Gastrocnemius medialis (tissue), 4 donors: ENCODE measurements around the gene DTNB. TPM values are rescaled to one million over a fixed set of nuclear protein-coding genes. Genes with fewer than 3 reads are reported as not detected.

ENCODE experiments used
- ATAC-seq, 2 donors: fragments of 150-250 bp; one replicate each; pipeline ENCODE4 v1.9.1; 2016
- DNase-seq, 2 donors: peaks; one replicate each; pipeline ENCODE4 v3.0.0-alpha.2; 2019
- H3K27ac ChIP-seq, 4 donors: fragments of 200-600 bp; sonication (generic); 1 replicate in 1 of 4; 2 replicates in 3 of 4; pipeline ENCODE4 v1.5.1; 2016 to 2018; ENCODE audit warnings: mild to moderate bottlenecking in 2 of 4, moderate library complexity in 1 of 4
- H3K27me3 ChIP-seq, 3 donors: fragments of 200-600 bp; sonication (generic) in 2 of 3; 1 replicate in 1 of 3; 2 replicates in 2 of 3; pipeline versions ENCODE4 v1.5.1 to v1.6.0; 2016 to 2019; ENCODE audit warnings: mild to moderate bottlenecking in 1 of 3, moderate library complexity in 1 of 3
- H3K36me3 ChIP-seq, 2 donors: fragments of 200-600 bp; sonication (generic) in 1 of 2; one replicate each; pipeline ENCODE4 v1.5.1; 2017 to 2018
- H3K4me1 ChIP-seq, 2 donors: fragments of 200-600 bp; sonication (generic) in 1 of 2; one replicate each; pipeline ENCODE4 v1.5.1; 2016 to 2017; ENCODE audit warnings: mild to moderate bottlenecking in 2 of 2
- H3K4me3 ChIP-seq, 4 donors: fragments of 200-600 bp; sonication (generic) in 3 of 4; 1 replicate in 1 of 4; 2 replicates in 3 of 4; pipeline ENCODE4 v1.5.1; 2016 to 2019; ENCODE audit warnings: mild to moderate bottlenecking in 2 of 4
- H3K9me3 ChIP-seq, 3 donors: fragments of 200-600 bp; sonication (generic) in 2 of 3; 1 replicate in 1 of 3; 2 replicates in 2 of 3; pipeline ENCODE4 v1.5.1; 2016 to 2019
- POLR2A ChIP-seq, 2 donors: fragments of 450-650 bp; IDR thresholded peaks; one replicate each; pipeline ENCODE4 v1.6.1; 2017; ENCODE audit warnings: antibody characterized with exemption in 2 of 2, mild to moderate bottlenecking in 2 of 2, moderate library complexity in 2 of 2
- in situ Hi-C, 4 donors: fragments of 200-750 bp; cut with MboI; loops; one replicate each; pipeline versions ENCODE4 v1.15.0 to v1.8.0; 2017; ENCODE audit warnings: low sequenced_read_pairs in 4 of 4
- intact Hi-C: fragments of 100-400 bp; cut with DNase I; formaldehyde crosslinking; loops from one replicate; pipeline ENCODE4 v1.15.1; 2023; ENCODE audit warnings: low total_unique reads
- total RNA-seq, 4 donors: library from RNA; depleted of rRNA; stranded (reverse); fragments of >200 nt; gene quantifications; one replicate each; pipeline versions ENCODE4 v1.1.0 to v1.2.3, GENCODE V29; 2016
- TF ChIP-seq, protein P1 (sequence below), 5 experiments: fragments of 450-650 bp in 3 of 5; fragments of 200-600 bp in 2 of 5; sonication (generic) in 2 of 5; IDR thresholded peaks in 4 of 5; conservative IDR thresholded peaks in 1 of 5; 1 replicate in 4 of 5; 2 replicates in 1 of 5; pipeline ENCODE4 v1.5.1; 2016 to 2019; ENCODE audit warnings: antibody characterized with exemption in 5 of 5, mild to moderate bottlenecking in 3 of 5, moderate library complexity in 3 of 5

Gene DTNB
- total RNA-seq, 4 donors from 2014 or later = 1.0 to 6.6 (median 4.1) TPM

DNA sequence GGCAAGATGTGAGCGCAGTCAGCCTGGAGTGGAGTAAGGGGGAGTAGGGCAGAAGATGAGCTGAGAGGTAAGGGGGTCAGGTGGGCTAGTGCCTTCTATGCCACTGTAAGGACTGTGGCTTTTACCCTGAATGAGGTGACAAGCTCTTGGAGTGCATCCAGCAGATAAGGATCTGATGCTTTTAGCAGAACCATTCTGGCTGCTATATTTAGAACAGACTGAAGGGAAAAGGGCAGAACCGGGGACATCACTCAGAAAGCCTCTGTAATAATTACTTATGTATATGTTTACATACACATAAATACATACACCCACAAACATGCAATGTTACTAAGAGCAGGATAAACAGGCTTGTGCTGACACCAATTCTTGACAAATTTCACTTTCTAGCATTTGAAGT is 124.8 kb downstream of the DTNB start:
- intact Hi-C loops (no loop called here), in situ Hi-C loops (no loop called here)
- Histone ChIP-seq H3K36me3 (no peaks in the 10 kb centered on the region), H3K9me3 (no peaks in the 10 kb centered on the region), H3K4me3 (no peak overlapping the region), H3K27me3 (no peaks in the 10 kb centered on the region), H3K4me1 (no peaks in the 10 kb centered on the region), H3K27ac (no peak overlapping the region)
- TF ChIP-seq, protein P1, sequence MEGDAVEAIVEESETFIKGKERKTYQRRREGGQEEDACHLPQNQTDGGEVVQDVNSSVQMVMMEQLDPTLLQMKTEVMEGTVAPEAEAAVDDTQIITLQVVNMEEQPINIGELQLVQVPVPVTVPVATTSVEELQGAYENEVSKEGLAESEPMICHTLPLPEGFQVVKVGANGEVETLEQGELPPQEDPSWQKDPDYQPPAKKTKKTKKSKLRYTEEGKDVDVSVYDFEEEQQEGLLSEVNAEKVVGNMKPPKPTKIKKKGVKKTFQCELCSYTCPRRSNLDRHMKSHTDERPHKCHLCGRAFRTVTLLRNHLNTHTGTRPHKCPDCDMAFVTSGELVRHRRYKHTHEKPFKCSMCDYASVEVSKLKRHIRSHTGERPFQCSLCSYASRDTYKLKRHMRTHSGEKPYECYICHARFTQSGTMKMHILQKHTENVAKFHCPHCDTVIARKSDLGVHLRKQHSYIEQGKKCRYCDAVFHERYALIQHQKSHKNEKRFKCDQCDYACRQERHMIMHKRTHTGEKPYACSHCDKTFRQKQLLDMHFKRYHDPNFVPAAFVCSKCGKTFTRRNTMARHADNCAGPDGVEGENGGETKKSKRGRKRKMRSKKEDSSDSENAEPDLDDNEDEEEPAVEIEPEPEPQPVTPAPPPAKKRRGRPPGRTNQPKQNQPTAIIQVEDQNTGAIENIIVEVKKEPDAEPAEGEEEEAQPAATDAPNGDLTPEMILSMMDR (IDR thresholded peaks at IDR 0.05 in 4 of 5, conservative IDR thresholded peaks at IDR 0.05 in 1 of 5) = no peak
- no peak for ATAC-seq
- no peak for DNase-seq

GRCh38 chr2:25546852-25547251 is 126.5 kb downstream of the DTNB start:
- ATAC-seq = no peak
- no peaks in the 10 kb centered on the region for H3K9me3 ChIP-seq

DNA sequence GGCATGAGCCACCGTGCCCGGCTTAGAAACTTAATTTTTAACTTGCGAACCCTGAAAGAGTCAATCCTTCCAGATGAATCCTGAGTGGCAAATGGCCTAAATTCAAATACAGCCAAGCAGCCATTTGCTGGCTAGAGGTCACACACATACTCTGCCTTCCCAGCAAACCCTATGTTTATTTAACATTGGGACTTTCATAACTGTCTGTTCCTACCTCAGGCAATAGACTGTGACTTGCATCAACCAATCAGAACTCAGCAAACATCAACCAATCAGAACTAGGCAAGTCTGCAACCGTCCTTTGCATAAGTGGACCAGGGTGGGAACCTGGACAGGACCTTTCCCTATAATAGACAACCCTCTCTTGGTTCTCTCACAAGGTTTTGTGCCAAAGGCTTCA is 127.5 kb downstream of the DTNB start:
- Histone ChIP-seq H3K4me1 (no peaks in the 10 kb centered on the region), H3K4me3 (no peak overlapping the region), H3K36me3 (no peaks in the 10 kb centered on the region), H3K9me3 (no peaks in the 10 kb centered on the region), H3K27ac (no peak overlapping the region), H3K27me3 (no peaks in the 10 kb centered on the region)
- in situ Hi-C loops (no loop called here), intact Hi-C loops (no loop called here)
- TF ChIP-seq, protein P1 (IDR thresholded peaks at IDR 0.05 in 4 of 5, conservative IDR thresholded peaks at IDR 0.05 in 1 of 5) = no peak
- TF ChIP-seq POLR2A (IDR thresholded peaks at IDR 0.05) = no peak
- ATAC-seq (no peak), DNase-seq (no peak)

More at GRCh38 chr2:25546852-25547251, 126.5 kb downstream of the DTNB start:
- no peak overlapping the region for H3K27ac ChIP-seq
- no peaks in the 10 kb centered on the region for H3K4me1 ChIP-seq
- no peak for TF ChIP-seq POLR2A (IDR thresholded peaks at IDR 0.05)
- TF ChIP-seq, protein P1 (IDR thresholded peaks at IDR 0.05 in 4 of 5, conservative IDR thresholded peaks at IDR 0.05 in 1 of 5) = no peak
- in situ Hi-C loops (no loop called here), intact Hi-C loops (no loop called here)
- no peak overlapping the region for H3K4me3 ChIP-seq
- no peak for DNase-seq
- H3K27me3 ChIP-seq = no peaks in the 10 kb centered on the region
- no peaks in the 10 kb centered on the region for H3K36me3 ChIP-seq

DNA sequence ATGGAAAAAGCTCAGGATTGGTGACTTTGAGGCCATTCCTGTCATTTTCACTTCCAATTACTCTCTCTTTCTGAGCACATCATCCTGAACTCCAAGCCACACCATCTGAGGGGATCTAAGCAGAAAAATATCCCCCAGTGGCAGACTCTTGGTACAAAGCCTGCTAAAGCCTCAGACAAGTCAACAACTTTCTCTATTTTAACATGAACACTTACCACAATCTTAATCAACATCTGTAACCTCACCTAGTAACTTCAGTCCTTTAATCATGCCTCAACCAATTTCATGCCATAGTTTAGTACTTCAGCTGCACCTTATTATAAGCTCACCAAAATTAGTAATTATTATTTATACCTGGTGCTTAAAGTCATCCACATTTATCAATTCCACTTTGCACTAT is 128.9 kb downstream of the DTNB start:
- no peaks in the 10 kb centered on the region for H3K9me3 ChIP-seq
- no peak overlapping the region for H3K4me3 ChIP-seq
- no peak overlapping the region for H3K27ac ChIP-seq
- in situ Hi-C loops = no loop called here
- no peak for DNase-seq
- no peak for ATAC-seq
- no peak for TF ChIP-seq POLR2A (IDR thresholded peaks at IDR 0.05)
- TF ChIP-seq, protein P1 (IDR thresholded peaks at IDR 0.05 in 4 of 5, conservative IDR thresholded peaks at IDR 0.05 in 1 of 5) = no peak
- no peaks in the 10 kb centered on the region for H3K27me3 ChIP-seq
- no peaks in the 10 kb centered on the region for H3K4me1 ChIP-seq
- no peaks in the 10 kb centered on the region for H3K36me3 ChIP-seq
- intact Hi-C loops = no loop called here

- DNase-seq = no peak
- no peaks in the 10 kb centered on the region for H3K4me1 ChIP-seq
- H3K27me3 ChIP-seq = no peaks in the 10 kb centered on the region
- H3K4me3 ChIP-seq = no peak overlapping the region
- in situ Hi-C loops = no loop called here
- H3K36me3 ChIP-seq = no peaks in the 10 kb centered on the region
- intact Hi-C loops = no loop called here
- H3K9me3 ChIP-seq = no peaks in the 10 kb centered on the region
- no peak overlapping the region for H3K27ac ChIP-seq
- no peak for TF ChIP-seq POLR2A (IDR thresholded peaks at IDR 0.05)
- TF ChIP-seq, protein P1 (IDR thresholded peaks at IDR 0.05 in 4 of 5, conservative IDR thresholded peaks at IDR 0.05 in 1 of 5) = no peak
- no peak for ATAC-seq
Observed at GRCh38 chr2:25543939-25544338, 129.4 kb downstream of the DTNB start.
